Measurements from ENCODE around the gene FBXO33.

Gene FBXO33

GRCh38 chr14:39430762-39431415, 1.3 kb downstream of the FBXO33 start:
- no peak for DNase-seq

- no peak for DNase-seq
Observed at GRCh38 chr14:39428118-39428517, 4.1 kb downstream of the FBXO33 start.

GRCh38 chr14:39426605-39427004, 5.6 kb downstream of the FBXO33 start:
- DNase-seq = no peak

DNA sequence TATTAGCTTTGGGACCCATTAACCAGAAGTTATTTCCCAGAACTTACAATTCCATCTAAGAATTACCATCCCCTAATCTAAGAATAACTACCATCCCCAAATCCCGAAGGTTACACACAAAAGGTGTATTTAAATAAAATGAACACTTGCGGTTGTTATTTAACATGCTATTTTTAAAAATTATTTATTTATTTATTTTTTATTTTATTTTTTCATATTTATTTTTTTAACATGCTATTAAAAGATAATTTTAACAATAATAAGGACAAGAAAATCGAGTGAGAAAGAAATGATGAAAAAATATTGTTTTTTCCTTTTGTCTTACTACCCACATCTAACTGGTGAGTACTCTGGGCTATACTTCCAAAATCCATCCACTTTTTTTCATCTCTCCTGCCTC, 6.3 kb downstream of the FBXO33 start:
- no peak for DNase-seq

- DNase-seq = no peak
Observed at GRCh38 chr14:39423793-39424192, 8.4 kb downstream of the FBXO33 start.

DNA sequence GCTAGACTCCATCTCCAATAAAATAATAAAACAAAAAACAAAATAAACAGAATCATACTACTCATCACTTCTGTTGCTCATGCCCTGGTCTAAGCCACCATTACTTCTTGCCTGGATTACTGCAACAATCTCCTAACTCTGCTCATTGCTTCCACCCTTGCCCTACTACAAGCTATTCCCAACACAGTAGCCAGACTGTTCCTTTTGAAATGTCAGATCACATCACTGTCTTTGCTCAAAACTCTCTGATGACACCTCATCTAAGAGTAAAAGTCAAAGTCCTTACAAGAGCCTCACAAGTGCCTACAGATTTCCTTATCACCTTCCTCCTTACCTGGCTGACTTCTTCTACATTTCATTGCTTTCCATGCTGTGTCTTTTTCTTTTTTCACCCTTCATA, 10.0 kb downstream of the FBXO33 start:
- DNase-seq = no peak

DNA sequence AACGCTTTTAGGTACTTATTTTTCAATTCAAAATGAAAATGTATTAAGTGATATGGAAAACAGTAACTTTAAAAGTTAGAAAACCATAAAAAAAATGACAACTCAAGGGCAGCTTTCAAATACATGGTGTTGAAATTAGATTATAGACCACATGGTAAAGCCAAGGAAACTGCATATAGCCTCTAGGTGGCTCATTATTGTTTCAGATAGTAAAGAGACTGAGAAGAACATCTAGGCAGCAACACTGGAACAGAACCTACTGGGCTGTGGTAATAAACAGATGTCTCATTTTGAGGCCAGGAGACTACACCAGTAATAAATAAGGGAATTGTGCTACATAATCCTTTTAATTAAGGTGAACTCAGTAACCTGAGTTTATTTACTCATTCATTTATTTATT, 13.0 kb downstream of the FBXO33 start:
- no peak for DNase-seq

DNA sequence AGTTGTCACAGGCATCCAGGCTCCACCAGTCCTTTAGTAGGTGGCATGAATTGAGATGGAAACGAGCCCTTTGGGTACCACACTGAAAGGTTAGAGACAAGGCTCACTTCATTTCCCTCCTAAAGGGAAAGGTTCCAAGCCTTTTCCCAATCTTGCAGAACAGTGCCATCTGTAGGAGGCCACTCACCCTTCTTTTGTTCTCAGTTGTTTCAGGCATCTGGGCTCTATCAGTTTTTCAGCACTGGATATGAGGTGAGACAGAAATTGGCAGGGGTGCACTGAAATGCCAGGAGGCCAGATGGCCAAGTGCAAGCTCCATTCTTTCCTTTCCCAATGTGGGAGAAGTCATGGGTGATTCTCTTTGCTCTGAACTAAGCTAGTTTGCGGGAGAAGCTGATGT, 15.2 kb downstream of the FBXO33 start:
- DNase-seq = no peak

GRCh38 chr14:39416072-39416471, 16.2 kb downstream of the FBXO33 start:
- DNase-seq = no peak

DNA sequence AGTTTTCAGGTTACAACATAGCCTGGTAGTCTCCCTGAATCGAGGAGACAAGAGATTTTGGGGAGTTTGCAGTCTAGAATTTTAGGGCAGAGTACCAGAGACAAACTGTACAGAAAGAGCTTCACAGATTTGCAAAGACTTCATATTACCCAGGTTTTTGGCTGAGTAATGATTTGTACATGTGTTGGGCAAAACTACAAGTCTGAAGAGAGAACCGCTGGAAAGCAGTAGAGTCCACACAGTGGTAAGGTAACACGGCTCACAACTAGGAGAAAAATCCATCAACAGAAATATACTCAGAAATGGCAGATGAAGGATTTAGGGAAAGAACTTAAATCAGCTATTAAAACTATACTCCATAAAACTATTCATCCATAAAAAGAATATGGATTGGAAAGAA, 25.7 kb downstream of the FBXO33 start:
- no peak for DNase-seq

DNA sequence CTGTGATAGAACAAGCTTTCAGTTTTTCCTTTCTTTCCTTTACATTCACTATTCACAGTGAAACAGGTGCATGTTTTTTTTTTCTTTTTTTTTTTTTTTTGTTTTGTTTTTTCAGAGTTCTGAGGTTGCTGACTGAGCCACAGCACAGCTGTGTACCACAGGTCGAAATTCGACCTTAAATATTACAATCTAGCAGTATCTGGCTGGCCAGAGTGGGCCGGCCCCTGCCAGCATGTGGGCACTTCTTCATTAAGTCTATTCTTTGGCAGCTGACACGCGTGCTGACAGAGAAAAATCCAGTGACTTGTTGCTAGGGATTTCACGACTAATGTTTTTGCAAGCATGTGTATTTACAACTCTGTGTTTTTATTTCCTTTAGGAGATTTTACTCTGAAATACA, 33.9 kb downstream of the FBXO33 start:
- no peak for DNase-seq

DNA sequence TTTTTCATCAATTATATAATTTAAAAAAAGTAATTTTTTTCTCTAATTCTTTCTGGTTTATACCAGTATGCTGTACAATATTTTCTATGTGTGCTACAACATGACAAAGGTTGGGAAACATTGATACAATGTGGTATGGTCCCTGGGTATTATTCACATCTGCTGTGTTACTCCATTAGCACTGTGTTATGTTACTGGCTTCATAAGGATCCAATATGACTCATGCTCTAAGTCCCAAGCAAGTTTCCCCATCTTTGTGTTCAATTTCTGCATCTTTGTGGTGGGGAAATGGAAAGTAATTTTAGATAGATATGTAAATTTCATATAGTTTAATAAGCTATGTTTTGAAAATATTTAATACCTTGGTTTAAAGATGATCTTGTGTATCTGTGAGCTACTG, 35.8 kb downstream of the FBXO33 start:
- DNase-seq = no peak

DNA sequence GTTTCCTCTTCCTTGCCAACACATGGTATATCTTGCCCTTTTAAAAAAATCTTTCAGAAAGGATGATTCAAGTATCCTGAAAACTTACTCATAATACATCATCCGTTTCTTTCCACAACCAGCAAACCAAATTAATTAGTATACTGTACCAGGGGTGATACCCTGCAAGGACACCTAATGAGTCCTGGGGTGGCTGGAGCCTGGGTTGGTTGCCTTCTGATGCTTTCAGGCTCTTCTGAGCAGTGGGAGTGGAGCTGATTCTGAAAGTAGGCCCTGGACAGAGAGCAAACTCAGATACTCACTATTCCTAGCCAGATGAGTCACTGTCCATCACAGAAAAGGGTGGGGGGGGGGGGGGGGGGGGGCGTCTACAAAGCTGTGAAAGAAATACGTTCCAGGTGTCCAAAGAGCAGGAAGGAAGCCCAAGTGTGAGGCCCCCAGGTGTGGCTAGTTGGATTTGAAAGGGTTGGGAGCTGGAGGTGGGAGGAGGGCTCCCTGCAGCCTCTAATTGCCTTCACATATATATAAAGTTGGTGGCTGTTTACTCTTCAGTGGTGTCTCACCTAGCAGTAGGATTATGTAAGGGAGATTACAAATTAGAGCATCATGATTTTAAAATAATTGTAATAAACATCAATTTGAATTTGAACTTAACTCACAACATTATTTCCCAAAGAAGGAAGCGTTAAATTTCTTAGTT, 36.5 kb downstream of the FBXO33 start:
- DNase-seq = no peak

- no peak for DNase-seq
Observed at GRCh38 chr14:39393289-39393688, 38.9 kb downstream of the FBXO33 start.

- no peak for DNase-seq
Observed at GRCh38 chr14:39384177-39384576, 48.1 kb downstream of the FBXO33 start.

DNA sequence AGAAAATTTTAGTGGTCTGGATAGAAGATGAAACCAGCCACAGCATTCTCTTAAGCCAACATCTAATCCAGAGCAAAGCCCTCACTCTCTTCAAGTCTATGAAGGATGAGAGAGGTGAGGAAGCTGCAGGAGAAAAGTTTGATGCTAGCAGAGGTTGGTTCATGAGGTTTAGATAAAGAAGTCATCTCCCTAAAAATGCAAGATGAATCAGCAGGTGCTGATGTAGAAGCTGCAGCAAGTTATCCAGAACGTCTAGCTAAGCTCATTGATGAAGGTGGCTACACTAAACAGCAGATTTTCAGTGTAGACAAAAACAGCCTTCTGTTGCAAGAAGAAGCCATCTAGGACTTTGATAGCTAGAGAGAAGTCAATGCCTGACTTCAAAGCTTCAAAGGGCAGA, 48.5 kb downstream of the FBXO33 start:
- DNase-seq = no peak

DNA sequence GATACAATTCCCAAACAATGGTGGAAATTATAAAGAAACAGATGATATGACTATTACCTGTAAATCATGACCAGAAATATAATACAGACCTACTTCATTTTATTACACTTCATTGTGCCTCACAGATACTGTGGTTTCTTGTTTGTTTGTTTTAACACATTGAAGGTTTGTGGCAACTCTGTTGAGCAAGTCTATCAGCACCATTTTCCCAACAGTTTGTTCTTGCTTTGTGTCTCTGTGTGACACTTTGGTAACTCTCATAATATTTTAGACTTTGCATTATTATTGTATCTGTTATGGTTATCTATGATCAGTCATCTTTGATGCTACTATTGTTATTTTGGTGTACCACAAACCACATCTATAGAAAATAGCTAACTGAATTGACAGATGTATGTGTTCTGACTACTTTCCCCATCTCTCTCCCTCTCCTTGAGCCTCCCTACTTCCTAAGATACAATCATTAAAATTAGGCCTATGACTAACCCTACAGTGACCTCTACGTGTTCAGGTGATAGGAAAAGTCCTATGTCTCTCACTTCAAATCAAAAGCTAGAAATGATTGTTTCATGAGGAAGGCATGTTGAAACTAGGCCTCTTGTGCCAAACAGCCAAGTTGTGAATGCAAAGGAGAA, 49.1 kb downstream of the FBXO33 start:
- DNase-seq = no peak

DNA sequence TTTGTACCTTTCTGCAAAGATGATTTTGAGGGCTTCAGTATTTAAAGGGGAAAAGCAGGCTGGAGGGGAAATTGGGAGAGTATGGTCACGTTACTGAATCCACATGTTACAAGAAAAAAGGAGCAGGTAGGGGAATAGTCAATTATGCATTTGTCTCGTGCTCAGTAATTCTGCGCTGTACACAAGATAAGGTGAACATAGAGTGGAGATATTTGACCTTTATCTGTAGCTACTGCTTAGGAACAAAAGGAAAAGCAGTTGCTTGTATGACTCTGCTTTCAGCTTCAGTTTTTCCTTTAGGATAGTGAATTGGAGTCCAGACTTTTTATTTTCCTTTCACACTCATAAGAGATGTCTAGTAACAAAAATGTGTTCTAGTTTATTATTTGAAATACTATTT, 49.8 kb downstream of the FBXO33 start:
- DNase-seq = no peak

GRCh38 chr14:39381366-39381765, 50.9 kb downstream of the FBXO33 start:
- DNase-seq = no peak

DNA sequence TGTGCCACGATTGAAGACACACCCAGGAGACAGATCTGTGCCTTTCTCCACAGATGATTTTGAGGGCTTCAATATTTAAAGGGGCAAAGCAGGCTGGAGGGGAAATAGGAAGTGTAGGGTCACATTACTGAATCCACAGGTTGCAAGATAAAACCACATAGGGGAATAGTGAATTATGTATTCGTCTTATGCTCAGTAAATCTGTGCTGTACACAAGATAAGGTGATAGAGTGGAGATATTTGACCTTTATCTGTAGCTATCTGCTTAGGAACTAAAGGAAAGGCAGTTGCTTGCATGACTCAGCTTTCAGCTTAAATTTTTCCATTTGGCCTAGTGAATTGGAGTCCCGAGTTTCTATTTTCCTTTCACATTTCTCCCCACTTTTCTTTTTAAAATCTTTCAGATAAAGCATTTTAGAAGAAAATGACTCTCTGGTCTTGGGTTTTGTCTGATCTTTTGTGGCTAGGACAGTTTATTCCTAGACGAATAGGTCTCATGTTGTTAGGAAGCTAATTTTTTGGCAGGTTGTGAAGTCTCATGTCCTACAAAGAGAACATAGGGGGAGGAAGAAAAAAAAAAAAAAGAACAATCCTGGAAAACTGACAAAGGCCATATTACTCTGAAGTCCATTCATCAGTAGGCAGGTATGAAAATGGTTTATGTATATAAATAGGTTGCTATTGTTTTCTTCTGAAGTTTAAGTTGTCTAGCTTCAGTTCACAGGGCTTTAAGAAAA, 55.4 kb downstream of the FBXO33 start:
- no peak for DNase-seq

- no peak for DNase-seq
Observed at GRCh38 chr14:39374851-39375250, 57.4 kb downstream of the FBXO33 start.

- no peak for DNase-seq
Observed at GRCh38 chr14:39372656-39373055, 59.6 kb downstream of the FBXO33 start.

DNA sequence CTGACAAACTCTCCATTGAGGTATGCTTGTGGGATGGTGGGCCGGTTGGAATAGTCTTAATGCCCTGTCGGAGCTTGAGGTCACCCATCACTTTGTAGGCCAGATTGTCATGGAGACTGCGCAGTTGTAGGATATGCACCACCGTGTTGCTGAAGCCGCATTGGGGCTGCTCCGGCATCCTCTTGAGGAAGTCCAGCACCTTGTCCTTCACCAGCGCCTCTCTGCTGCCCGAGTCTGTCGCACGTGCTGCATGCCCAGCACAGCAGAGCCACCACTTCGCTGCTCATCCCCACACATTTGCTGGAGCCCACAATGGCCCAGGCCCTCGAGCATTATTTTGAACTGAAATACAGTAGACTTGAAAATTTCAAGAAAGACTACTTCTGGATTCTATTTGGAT, 61.8 kb downstream of the FBXO33 start:
- DNase-seq = no peak

GRCh38 chr14:39369029-39369428, 63.2 kb downstream of the FBXO33 start:
- no peak for DNase-seq

Measured in activated T-cell treated with anti-CD3 and anti-CD28 coated beads, Interleukin-2, amount 50 U/mL, for 1 hour (primary cell).